Brain microvascular endothelial cell (primary cell): ENCODE measurements around the gene TAF6.

Experiments used
- DNase-seq: peaks from one replicate; pipeline ENCODE4 v3.0.0-alpha.2; 2020
- H3K27ac ChIP-seq: fragments of 250-450 bp; sonication (Bioruptor Pico); 2 replicates; pipeline ENCODE4 v1.5.1; 2020; ENCODE audit warnings: mild to moderate bottlenecking, moderate library complexity
- H3K27me3 ChIP-seq: fragments of 250-450 bp; sonication (Bioruptor Pico); replicated peaks from 2 replicates; pipeline ENCODE4 v1.5.1; 2020; ENCODE audit warnings: mild to moderate bottlenecking
- H3K36me3 ChIP-seq: fragments of 250-450 bp; sonication (Bioruptor Pico); replicated peaks from 2 replicates; pipeline ENCODE4 v1.5.1; 2020; ENCODE audit warnings: mild to moderate bottlenecking
- H3K4me3 ChIP-seq: 2 replicates; pipeline ENCODE4 v1.5.1; 2011; ENCODE audit warnings: low read depth, mild to moderate bottlenecking, control low read depth, low read length, moderate library complexity
- in situ Hi-C: cut with HindIII; loops from 2 replicates; pipeline ENCODE4 v1.10.0; 2017; ENCODE audit warnings: low sequenced_read_pairs, low pct_ligation_motif_present
- TF ChIP-seq, protein P1 (sequence below): IDR thresholded peaks from 2 replicates; pipeline ENCODE4 v1.5.1; 2011; ENCODE audit warnings: low read depth, mild to moderate bottlenecking, moderate library complexity, low read length, control low read depth, inconsistent platforms; ENCODE audit errors: missing control alignments

The TAF6 gene

DNA sequence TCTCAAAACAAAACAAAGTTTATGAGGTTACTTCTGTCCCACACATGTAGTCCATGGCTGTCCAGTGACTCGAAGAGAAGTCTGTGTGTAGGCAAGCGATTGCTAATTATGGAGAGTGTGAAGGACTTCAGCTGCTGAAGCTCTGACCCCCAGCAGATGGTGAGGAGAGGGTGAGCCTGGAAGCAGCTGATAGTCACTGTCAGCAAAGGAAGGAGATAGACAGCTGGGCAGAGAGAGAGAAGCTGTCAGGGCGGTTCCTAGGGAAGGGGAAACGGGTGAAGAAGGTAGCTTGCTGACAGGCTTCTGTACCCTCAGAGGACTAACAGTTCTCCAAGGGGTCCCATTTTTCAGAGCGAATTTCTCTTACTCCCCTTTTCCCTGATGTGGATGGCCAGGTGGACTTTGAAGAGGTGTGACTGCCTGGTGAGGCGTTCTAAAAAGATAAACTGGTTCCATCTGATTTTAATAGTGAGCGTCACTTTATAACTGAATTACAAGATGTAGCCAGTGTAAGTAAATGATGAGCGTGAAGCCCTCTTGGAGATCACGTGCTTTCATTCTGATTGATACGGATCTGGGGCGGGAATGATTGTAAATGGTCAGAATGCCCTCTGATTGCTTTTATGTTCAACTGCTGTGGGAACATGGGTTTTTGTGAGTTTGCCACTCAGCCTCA lies 57.5 kb downstream of the TAF6 start:
- no peak for DNase-seq
- Histone ChIP-seq H3K27ac (no peak overlapping the region), H3K36me3 (peaks cover 44% of the 10 kb centered on the region), H3K27me3 (no peaks in the 10 kb centered on the region), H3K4me3 (no peak overlapping the region)
- in situ Hi-C loops = no loop called here
- TF ChIP-seq, protein P1, sequence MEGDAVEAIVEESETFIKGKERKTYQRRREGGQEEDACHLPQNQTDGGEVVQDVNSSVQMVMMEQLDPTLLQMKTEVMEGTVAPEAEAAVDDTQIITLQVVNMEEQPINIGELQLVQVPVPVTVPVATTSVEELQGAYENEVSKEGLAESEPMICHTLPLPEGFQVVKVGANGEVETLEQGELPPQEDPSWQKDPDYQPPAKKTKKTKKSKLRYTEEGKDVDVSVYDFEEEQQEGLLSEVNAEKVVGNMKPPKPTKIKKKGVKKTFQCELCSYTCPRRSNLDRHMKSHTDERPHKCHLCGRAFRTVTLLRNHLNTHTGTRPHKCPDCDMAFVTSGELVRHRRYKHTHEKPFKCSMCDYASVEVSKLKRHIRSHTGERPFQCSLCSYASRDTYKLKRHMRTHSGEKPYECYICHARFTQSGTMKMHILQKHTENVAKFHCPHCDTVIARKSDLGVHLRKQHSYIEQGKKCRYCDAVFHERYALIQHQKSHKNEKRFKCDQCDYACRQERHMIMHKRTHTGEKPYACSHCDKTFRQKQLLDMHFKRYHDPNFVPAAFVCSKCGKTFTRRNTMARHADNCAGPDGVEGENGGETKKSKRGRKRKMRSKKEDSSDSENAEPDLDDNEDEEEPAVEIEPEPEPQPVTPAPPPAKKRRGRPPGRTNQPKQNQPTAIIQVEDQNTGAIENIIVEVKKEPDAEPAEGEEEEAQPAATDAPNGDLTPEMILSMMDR = no peak

DNA sequence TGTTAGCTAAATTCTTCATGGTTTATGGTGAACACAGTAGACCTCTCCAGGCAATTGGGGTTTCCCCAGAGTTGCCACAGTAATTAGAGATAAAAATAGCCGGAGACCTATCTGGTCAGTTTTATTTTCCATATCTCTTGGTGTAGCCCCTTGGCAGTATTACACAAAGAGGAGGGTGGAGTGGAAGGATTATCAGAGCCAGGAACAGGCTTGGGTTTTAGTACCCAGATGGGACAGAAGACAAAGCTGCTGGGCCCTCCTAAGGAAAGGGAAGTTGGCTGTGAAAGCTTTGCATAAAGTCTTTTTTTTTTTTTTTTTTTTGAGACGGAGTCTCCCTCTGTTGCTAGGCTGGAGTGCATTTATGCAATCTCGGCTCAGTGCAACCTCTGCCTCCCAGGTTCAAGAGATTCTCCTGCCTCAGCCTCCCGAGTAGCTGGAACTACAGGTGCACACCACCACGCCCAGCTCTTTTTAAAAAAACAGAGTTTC lies 59.9 kb downstream of the TAF6 start:
- H3K36me3 ChIP-seq = peaks cover 37% of the 10 kb centered on the region
- H3K4me3 ChIP-seq = no peak overlapping the region
- TF ChIP-seq, protein P1 = no peak
- H3K27me3 ChIP-seq = no peaks in the 10 kb centered on the region
- DNase-seq = no peak
- in situ Hi-C loops = no loop called here
- H3K27ac ChIP-seq = no peak overlapping the region
